SK-N-SH treated with all-trans-retinoic acid at 6 μM for 48 hours (cell line): ENCODE results near the gene DDX39A.
"Not testable (repeated sequence)": the region's sequence is repeated elsewhere in the genome, so short reads cannot be mapped to it uniquely, and the experiment has no call there.

Source experiments
- ATAC-seq: fragments of 200-7000 bp; cut with Tn5 transposase; 3 replicates; pipeline ENCODE4 v1.9.1; 2020; ENCODE audit warnings: mild to moderate bottlenecking, moderate library complexity
- ARNTL ChIP-seq: fragments of 450-650 bp; formaldehyde crosslinking; IDR thresholded peaks from 2 replicates; pipeline ENCODE4 v1.5.0; 2020; ENCODE audit warnings: low read depth, mild to moderate bottlenecking, moderate library complexity, borderline replicate concordance
- BACH2 ChIP-seq: fragments of 250-450 bp; sonication (Bioruptor Pico); IDR thresholded peaks from 2 replicates; pipeline ENCODE4 v1.9.0; 2021; ENCODE audit warnings: mild to moderate bottlenecking, borderline replicate concordance
- CREB5 ChIP-seq: fragments of 250-450 bp; sonication (Bioruptor Pico); IDR thresholded peaks from 2 replicates; pipeline ENCODE4 v1.5.1; 2020; ENCODE audit warnings: low read depth, mild to moderate bottlenecking, moderate library complexity
- CSDC2 ChIP-seq: fragments of 250-450 bp; sonication (Bioruptor Pico); IDR thresholded peaks from 2 replicates; pipeline ENCODE4 v1.5.0; 2020; ENCODE audit warnings: mild to moderate bottlenecking, moderate library complexity
- ESRRG ChIP-seq: fragments of 250-450 bp; sonication (Bioruptor Pico); IDR thresholded peaks from 2 replicates; pipeline ENCODE4 v1.6.1; 2021; ENCODE audit warnings: mild to moderate bottlenecking
- GLIS3 ChIP-seq: fragments of 250-450 bp; sonication (Bioruptor Pico); IDR thresholded peaks from 2 replicates; pipeline ENCODE4 v1.5.0; 2020; ENCODE audit warnings: mild to moderate bottlenecking, moderate library complexity
- ISL1 ChIP-seq: fragments of 250-450 bp; sonication (Bioruptor Pico); IDR thresholded peaks from 2 replicates; pipeline ENCODE4 v2.1.2; 2022; ENCODE audit warnings: mild to moderate bottlenecking, moderate library complexity
- POU6F1 ChIP-seq: fragments of 250-450 bp; sonication (Bioruptor Pico); IDR thresholded peaks from 2 replicates; pipeline ENCODE4 v1.8.0; 2021; ENCODE audit warnings: low read depth, mild to moderate bottlenecking, moderate library complexity, borderline replicate concordance
- PPARA ChIP-seq: fragments of 250-450 bp; sonication (Bioruptor Pico); IDR thresholded peaks from 2 replicates; pipeline ENCODE4 v1.5.0; 2020; ENCODE audit warnings: mild to moderate bottlenecking, borderline replicate concordance
- RARB ChIP-seq: fragments of 250-450 bp; sonication (Bioruptor Pico); IDR thresholded peaks from 2 replicates; pipeline ENCODE4 v1.8.0; 2021; ENCODE audit warnings: mild to moderate bottlenecking, moderate library complexity
- SNAI2 ChIP-seq: fragments of 250-450 bp; sonication (Bioruptor Pico); IDR thresholded peaks from 2 replicates; pipeline ENCODE4 v1.5.0; 2020; ENCODE audit warnings: mild to moderate bottlenecking, moderate library complexity
- TCF4 ChIP-seq: fragments of 250-450 bp; sonication (Bioruptor Pico); IDR thresholded peaks from 2 replicates; pipeline ENCODE4 v1.8.0; 2021; ENCODE audit warnings: mild to moderate bottlenecking, moderate library complexity, borderline replicate concordance
- TOX ChIP-seq: fragments of 250-450 bp; sonication (Bioruptor Pico); IDR thresholded peaks from 2 replicates; pipeline ENCODE4 v1.8.0; 2021; ENCODE audit warnings: mild to moderate bottlenecking, moderate library complexity, borderline replicate concordance
- TSHZ2 ChIP-seq: fragments of 250-450 bp; sonication (Bioruptor Pico); IDR thresholded peaks from 2 replicates; pipeline ENCODE4 v1.5.0; 2020; ENCODE audit warnings: mild to moderate bottlenecking, moderate library complexity
- ZC3H10 ChIP-seq: fragments of 250-450 bp; sonication (Bioruptor Pico); IDR thresholded peaks from 2 replicates; pipeline ENCODE4 v1.5.1; 2021; ENCODE audit warnings: mild to moderate bottlenecking, moderate library complexity
- ZFP3 ChIP-seq: fragments of 250-450 bp; sonication (Bioruptor Pico); IDR thresholded peaks from 2 replicates; pipeline ENCODE4 v1.5.0; 2020; ENCODE audit warnings: mild to moderate bottlenecking, moderate library complexity
- ZFP30 ChIP-seq: fragments of 450-650 bp; formaldehyde crosslinking; IDR thresholded peaks from 2 replicates; pipeline ENCODE4 v1.5.0; 2022; ENCODE audit warnings: mild to moderate bottlenecking, moderate library complexity
- ZNF565 ChIP-seq: fragments of 450-650 bp; formaldehyde crosslinking; conservative IDR thresholded peaks from 2 replicates; pipeline ENCODE4 v1.5.0; 2020; ENCODE audit warnings: low read depth, mild to moderate bottlenecking, moderate library complexity
- ZNF70 ChIP-seq: fragments of 450-650 bp; formaldehyde crosslinking; IDR thresholded peaks from 2 replicates; pipeline ENCODE4 v1.5.0; 2020; ENCODE audit warnings: mild to moderate bottlenecking, moderate library complexity
- ZNF8 ChIP-seq: fragments of 450-650 bp; formaldehyde crosslinking; IDR thresholded peaks from 2 replicates; pipeline ENCODE4 v1.5.0; 2020; ENCODE audit warnings: mild to moderate bottlenecking, moderate library complexity
- TF ChIP-seq, protein P1 (sequence below): fragments of 250-450 bp; sonication (Bioruptor Pico); IDR thresholded peaks from 2 replicates; pipeline ENCODE4 v1.8.0; 2020; ENCODE audit warnings: mild to moderate bottlenecking, moderate library complexity, borderline replicate concordance
- TF ChIP-seq, protein P2 (sequence below): fragments of 250-450 bp; sonication (Bioruptor Pico); IDR thresholded peaks from 2 replicates; pipeline ENCODE4 v1.5.1; 2021; ENCODE audit warnings: mild to moderate bottlenecking, moderate library complexity

Gene DDX39A

GRCh38 chr19:14367016-14367415, 52.1 kb downstream of the DDX39A start:
- TF ChIP-seq, protein P1, sequence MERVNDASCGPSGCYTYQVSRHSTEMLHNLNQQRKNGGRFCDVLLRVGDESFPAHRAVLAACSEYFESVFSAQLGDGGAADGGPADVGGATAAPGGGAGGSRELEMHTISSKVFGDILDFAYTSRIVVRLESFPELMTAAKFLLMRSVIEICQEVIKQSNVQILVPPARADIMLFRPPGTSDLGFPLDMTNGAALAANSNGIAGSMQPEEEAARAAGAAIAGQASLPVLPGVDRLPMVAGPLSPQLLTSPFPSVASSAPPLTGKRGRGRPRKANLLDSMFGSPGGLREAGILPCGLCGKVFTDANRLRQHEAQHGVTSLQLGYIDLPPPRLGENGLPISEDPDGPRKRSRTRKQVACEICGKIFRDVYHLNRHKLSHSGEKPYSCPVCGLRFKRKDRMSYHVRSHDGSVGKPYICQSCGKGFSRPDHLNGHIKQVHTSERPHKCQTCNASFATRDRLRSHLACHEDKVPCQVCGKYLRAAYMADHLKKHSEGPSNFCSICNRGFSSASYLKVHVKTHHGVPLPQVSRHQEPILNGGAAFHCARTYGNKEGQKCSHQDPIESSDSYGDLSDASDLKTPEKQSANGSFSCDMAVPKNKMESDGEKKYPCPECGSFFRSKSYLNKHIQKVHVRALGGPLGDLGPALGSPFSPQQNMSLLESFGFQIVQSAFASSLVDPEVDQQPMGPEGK (CRISPR knock-in tag), result no peak
- no peak for TF ChIP-seq ZC3H10
- no peak for TF ChIP-seq ISL1
- TF ChIP-seq ZNF565, result no peak
- no peak for TF ChIP-seq ZNF70 (CRISPR knock-in tag)
- TF ChIP-seq TCF4 (CRISPR knock-in tag), result no peak
- no peak for TF ChIP-seq CSDC2 (CRISPR knock-in tag)
- no peak for TF ChIP-seq CREB5
- TF ChIP-seq SNAI2 (CRISPR knock-in tag), result no peak
- TF ChIP-seq RARB (CRISPR knock-in tag), result no peak
- no peak for TF ChIP-seq ARNTL
- TF ChIP-seq ZNF8 (CRISPR knock-in tag), result no peak
- no peak for TF ChIP-seq PPARA (CRISPR knock-in tag)
- no peak for TF ChIP-seq POU6F1
- TF ChIP-seq ZFP30 (CRISPR knock-in tag), result no peak
- no peak for TF ChIP-seq TOX (CRISPR knock-in tag)
- no peak for TF ChIP-seq BACH2 (CRISPR knock-in tag)
- no peak for TF ChIP-seq ZFP3 (CRISPR knock-in tag)
- no peak for TF ChIP-seq GLIS3 (CRISPR knock-in tag)
- no peak for ATAC-seq

GRCh38 chr19:14366529-14366928, 52.6 kb downstream of the DDX39A start:
- no peak for TF ChIP-seq GLIS3 (CRISPR knock-in tag)
- no peak for TF ChIP-seq CSDC2 (CRISPR knock-in tag)
- no peak for TF ChIP-seq PPARA (CRISPR knock-in tag)
- no peak for TF ChIP-seq ZFP30 (CRISPR knock-in tag)
- no peak for TF ChIP-seq ISL1
- no peak for TF ChIP-seq ESRRG (CRISPR knock-in tag)
- TF ChIP-seq ZFP3 (CRISPR knock-in tag), result no peak
- TF ChIP-seq ARNTL, result no peak
- no peak for TF ChIP-seq ZNF70 (CRISPR knock-in tag)
- TF ChIP-seq CREB5, result no peak
- peak; percentile 82 for ATAC-seq

DNA sequence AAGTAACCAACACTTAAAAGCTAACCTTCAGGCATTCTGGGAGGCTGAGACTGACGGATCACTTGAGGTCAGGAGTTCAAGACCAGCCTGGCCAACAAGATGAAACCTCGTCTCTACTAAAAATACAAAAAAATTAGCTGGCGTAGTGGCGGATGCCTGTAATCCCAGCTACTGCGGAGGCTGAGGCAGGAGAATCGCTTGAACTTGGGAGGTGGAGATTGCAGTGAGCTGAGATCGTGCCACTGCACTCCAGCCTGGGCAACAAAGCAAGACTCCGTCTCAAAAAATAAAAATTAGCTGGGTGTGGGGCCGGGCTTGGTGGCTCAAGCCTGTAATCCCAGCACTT, 55.1 kb downstream of the DDX39A start:
- not testable (repeated sequence) for ATAC-seq

DNA sequence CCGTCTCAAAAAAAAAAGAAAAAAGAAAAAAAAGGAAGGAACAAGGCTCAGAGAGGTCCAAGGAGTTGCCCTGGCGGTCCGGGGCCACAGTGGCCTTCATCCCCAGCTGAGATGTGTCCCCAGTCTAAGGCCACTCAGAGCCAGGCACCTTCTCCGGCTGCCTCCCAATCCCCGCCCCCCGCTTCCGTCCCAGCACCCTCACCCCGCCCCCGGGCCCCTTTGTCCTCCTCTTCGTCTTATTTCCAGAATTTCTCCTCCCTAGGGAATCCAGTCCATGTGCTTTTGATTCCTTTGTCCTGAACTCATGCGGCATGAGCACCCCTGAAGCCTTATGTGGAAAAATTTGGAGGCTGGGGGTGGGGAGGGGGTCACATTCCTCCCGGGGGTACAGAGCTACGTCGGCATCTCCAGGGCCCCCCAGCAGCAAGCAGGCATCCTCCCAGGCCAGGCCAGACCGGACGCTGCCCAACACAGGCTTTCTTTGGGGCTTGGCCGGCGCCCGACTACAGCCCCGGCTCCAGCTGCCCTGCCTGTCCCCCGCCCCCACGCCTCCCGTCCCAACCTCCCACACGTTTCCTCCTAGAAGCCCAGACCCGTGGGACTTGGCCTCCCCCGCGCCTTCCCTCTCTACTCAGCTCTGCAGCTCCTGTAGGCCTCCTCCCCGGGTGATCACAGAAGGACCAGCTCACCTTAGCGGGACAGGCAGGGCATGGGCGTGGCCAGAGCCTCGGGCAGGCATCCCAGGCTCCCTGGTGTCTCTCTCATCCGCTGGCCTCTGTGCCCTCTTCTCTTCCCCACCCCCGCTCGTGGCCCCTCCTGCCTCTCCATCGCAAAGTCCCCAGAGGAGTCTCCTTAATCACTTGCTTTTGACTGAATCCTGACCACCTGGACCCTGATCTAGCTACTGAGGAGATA, 55.7 kb downstream of the DDX39A start:
- TF ChIP-seq TSHZ2 (CRISPR knock-in tag) (no peak), ARNTL (no peak), ZFP3 (CRISPR knock-in tag) (no peak), CSDC2 (CRISPR knock-in tag) (no peak), ZNF8 (CRISPR knock-in tag) (no peak), ZC3H10 (no peak), GLIS3 (CRISPR knock-in tag) (no peak)
- TF ChIP-seq, protein P2, sequence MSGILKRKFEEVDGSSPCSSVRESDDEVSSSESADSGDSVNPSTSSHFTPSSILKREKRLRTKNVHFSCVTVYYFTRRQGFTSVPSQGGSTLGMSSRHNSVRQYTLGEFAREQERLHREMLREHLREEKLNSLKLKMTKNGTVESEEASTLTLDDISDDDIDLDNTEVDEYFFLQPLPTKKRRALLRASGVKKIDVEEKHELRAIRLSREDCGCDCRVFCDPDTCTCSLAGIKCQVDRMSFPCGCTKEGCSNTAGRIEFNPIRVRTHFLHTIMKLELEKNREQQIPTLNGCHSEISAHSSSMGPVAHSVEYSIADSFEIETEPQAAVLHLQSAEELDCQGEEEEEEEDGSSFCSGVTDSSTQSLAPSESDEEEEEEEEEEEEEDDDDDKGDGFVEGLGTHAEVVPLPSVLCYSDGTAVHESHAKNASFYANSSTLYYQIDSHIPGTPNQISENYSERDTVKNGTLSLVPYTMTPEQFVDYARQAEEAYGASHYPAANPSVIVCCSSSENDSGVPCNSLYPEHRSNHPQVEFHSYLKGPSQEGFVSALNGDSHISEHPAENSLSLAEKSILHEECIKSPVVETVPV (CRISPR knock-in tag), result no peak
- TF ChIP-seq, all 23 proteins: peak for 0
- ATAC-seq, result peak; percentile 70
